Measurements from ENCODE around the gene HGS.

Gene HGS

GRCh38 chr17:81706757-81707624, 23.2 kb downstream of the HGS start:
- DNase-seq = no peak

DNA sequence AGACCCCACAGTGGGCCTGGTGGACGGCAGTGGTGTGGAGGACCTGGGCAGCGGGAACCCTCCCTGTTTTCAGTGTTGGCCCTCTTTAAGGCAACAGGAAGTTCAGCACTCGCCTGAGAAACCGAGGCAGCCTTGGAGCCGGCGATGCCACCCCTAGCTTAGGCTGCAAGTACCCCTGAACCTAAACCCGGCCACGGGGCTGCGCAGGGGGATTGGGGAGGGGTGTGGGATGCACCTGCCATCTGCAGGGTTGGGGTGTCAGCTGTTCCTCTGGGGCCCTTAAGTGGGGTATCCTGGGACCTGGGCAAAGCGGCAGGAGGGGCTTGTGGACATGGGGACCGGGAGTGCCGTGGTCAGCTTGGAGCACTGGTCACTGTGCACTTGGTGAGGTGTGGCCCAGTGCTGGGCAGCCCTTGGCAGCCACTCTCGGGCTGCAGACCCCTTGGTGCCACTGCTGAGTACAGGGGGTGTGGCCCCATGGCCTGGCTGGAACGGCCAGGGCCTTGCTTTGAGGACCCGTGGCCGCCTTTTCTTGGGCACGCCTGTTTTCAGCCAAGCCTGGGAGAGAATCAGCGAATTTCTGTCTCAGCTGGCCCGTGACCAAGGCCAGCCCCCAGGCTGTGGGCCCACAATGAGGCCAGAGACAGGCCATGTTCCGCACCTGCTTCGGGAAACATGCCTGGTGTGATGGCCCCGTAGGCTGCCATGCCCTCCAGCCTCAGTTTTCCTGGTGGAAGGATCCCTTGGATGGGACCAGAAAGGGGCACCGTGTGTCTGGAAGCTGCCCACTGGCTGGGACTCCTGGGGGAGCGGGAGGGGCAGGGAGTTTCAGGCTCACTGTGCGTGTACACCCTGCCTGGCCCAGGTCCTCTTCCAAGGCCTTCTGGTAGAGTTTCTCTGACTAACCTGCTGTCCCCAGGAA, 24.2 kb downstream of the HGS start:
- DNase-seq = no peak

DNA sequence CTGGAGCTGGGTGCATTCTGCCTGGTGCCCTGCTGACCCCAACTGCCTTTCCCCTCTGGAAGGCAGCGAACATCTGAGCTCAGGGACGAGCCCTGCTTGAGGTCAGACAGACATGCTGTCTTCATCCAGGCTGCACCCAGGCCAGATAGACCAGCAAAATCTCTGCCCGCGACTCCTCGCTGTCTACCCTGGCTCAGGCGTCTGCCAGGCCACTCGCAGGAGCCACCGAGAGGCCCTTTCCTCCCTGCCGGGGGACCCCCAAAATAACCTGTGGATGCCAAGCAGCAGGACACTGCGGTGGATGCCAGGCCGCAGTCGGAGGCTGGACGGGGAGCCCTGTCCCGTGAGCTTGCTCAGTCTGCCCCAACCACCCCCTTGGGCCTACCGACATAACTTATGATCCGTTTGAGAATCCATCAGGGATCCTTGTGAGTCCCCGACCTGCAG, 25.0 kb downstream of the HGS start:
- no peak for DNase-seq

GRCh38 chr17:81710514-81711308, 26.9 kb downstream of the HGS start:
- no peak for DNase-seq

DNA sequence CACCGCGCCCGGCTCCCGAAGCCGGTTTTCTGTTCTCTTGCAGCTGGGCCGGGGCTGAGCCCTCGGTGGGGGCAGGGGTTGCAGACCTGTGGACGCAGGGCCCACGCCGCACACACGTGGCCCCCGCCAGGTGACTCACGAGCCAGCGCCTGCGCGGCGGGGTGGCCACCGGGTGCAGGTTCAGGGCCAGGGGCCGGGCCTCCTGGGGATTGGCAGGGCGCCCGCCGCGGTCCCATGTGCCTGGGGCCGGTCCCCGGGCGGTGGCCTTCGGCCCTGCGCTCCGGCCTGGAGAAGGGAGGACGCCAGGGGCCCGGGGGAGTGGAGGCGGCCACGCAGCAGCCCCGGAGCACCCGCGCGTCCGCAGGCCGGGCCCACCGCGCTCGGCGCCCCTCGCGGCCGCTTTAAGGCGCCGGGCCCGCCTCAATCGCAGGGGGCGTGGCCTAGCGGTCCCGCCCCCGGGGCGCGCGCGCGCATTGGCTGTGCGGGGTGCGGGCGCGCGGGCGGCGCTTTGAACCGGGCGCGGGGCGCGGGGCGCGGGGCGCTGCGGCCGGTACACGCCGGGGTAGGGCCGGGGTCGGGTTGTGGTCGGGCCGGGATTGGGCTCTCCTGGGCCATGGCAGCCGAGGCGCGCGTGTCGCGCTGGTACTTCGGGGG, 28.1 kb downstream of the HGS start, which contains the start of gene SLC25A10:
SLC25A10 (plus strand) TSS at position 471 of the 654 bp plus-strand sequence; CDS start at position 614, 143 bp downstream.
- DNase-seq = peak; percentile 8

DNA sequence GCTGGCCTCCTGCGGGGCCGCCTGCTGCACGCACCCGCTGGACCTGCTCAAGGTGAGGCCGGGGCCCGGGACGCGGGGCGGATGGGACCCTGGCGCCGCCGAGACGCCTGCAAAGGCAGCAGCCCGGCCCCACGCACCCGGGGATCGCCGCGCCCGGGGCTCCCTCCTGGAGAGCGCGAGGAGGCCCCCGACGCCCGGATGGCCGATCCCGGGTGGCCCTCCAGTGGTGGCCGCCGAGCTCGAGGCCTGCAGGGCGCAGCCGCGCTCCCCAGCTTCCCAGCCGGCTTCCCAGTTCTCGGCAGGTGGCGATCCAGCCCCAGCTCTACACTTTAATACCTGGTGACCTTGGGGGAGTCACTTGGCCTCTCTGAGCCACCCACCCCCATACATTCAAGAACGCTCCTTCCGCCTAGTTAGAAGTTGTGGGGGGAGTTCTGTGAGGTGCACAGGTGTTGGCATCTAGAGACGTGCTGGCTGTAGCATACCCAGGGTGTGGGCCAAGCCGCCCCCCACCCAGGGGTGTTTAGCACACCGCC, 28.7 kb downstream of the HGS start:
- DNase-seq = no peak

GRCh38 chr17:81713004-81713555, 29.3 kb downstream of the HGS start:
- no peak for DNase-seq

GRCh38 chr17:81713556-81714411, 30.0 kb downstream of the HGS start:
- DNase-seq = no peak

- DNase-seq = no peak
Observed at GRCh38 chr17:81714412-81715106, 30.7 kb downstream of the HGS start.

GRCh38 chr17:81715107-81715871, 31.5 kb downstream of the HGS start:
- DNase-seq = no peak

DNA sequence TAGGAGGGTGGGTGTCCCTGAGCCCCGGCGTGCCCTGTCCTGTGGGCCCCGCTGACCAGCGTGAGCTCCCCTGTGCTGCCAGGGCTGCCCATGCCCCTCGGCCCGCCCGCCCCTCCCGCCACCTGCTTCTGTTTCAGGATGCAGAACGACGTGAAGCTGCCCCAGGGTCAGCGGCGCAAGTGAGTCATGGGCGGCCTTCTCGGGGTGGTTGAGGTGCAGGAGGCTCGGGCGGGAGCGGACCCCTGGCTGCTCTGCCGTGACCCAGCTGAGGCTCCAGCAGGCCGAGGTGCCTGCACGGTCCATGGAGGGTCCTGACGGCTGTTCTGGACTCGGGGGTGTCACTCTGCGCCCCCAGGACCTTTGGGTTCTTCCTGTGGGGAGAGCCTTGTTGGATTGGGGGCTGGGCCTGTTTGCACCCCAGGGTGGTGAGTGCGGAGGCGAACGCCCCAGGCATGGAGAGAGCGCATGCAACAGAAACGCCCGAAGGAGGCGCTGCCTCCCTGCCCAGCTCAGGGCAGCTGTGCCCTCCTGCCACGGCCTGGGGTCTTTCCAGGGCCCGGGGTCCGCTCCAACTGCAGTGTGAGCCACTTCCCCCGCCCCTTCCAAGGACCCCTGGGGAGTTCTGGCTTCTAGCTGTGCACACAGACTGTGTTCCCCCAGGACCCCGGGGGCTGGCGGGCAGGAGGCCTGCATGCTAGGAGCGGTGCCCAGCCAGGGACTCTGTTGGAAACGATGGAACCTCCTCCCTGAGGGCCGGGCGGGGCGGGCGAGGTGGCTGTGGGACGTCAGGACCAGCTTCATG, 32.3 kb downstream of the HGS start:
- DNase-seq = no peak

DNA sequence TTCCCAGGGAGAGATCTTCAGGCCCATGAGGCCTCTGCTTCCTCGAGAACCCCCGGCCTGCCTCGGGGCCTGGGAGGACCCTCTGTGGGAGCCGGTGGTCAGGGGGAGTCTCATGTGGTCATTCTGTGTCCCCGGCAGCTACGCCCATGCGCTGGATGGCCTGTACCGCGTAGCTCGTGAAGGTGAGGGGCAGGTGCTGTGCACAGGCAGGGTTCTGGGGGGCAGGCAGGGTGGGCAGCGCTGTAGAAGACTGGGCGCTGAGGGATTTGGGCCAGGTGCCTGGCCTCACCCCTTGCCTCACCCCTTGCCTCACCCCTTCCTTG, 32.8 kb downstream of the HGS start:
- no peak for DNase-seq

- no peak for DNase-seq
Observed at GRCh38 chr17:81717049-81717765, 33.4 kb downstream of the HGS start.

GRCh38 chr17:81717766-81718089, 33.9 kb downstream of the HGS start:
- no peak for DNase-seq

DNA sequence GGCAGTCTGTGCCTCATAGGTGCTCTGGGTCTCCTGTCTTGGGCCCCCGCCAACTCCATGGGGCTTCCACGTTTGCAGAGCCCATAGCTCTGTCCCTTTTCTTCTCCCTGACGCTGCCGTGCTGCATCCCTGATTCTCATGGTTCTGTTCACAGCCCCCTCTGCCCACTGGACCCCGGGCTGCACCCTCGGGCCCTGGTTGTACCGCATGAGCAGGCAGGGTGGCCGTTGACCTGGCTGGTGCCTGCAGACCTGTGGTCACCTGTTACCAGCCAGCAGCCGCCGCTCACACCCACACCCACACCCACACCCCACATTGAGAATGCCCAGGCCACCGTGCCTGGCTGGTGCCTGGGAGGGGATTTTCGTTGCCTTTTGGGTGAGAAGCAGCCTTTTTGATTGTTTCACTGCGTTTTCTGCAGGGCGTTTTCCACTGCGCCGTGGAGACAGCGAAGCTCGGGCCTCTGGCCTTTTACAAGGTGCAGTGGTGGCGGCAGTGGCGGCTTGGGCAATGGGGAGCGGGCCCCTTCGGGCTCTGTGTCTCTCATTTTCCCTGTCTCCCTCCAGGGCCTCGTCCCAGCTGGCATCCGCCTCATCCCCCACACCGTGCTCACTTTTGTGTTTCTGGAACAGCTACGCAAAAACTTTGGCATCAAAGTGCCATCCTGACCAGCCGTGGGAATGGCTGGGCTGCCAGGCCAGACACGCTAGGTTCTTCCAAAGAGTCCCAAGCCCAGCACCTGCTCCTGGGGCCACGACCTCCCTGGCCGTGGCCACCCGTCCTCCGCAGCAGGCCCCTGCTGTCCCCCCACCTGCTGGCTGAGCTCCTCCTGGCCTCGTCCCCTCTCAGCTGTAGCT, 35.8 kb downstream of the HGS start:
- no peak for DNase-seq

GRCh38 chr17:81720267-81721071, 36.7 kb downstream of the HGS start:
- DNase-seq = no peak

All from NCI-H187 treated with DMSO at 0.1 percent for 48 hours (cell line).